ENCODE results near the gene SHOX. TPM values are rescaled to one million over a fixed set of nuclear protein-coding genes. Genes with fewer than 3 reads are reported as not detected.

SHOX gene
- total and polyA plus RNA-seq, 10 of the 15 experiments (the other 5 are each of a cell fraction or from before 2014, with no cell fraction given), result 0.42 TPM; not detected in 9

- Histone ChIP-seq H3K27ac (ENCODE audit: control insufficient read depth, insufficient read depth) (no peak overlapping the region), H3K27me3 (replicated peaks in 1 of 2; ENCODE audit: control insufficient read depth in 2 of 2, insufficient read depth in 2 of 2, low read length in 1 of 2) (no peaks in the 10 kb centered on the region), H3K79me2 (ENCODE audit: control insufficient read depth, insufficient read depth, low read length) (no peaks in the 10 kb centered on the region), H3K36me3 (ENCODE audit: control insufficient read depth in 2 of 2, insufficient read depth in 2 of 2, low read length in 1 of 2) (no peaks in the 10 kb centered on the region), H4K20me1 (ENCODE audit: control insufficient read depth, insufficient read depth) (no peaks in the 10 kb centered on the region), H3K9ac (ENCODE audit: control insufficient read depth, insufficient read depth, low read length) (no peak overlapping the region), H3K4me1 (ENCODE audit: control insufficient read depth, insufficient read depth, low read length) (no peaks in the 10 kb centered on the region), H2AFZ (ENCODE audit: control insufficient read depth, low read depth, low read length) (no peak overlapping the region), H3K9me3 (replicated peaks; ENCODE audit: control insufficient read depth, insufficient read depth, low read length) (no peaks in the 10 kb centered on the region; the same call in 2 of the 3 replicates), H3K4me3 (no peak overlapping the region), H3K4me2 (ENCODE audit: control insufficient read depth, insufficient read depth) (no peak overlapping the region)
- TF ChIP-seq ESRRA (IDR thresholded peaks at IDR 0.05; ENCODE audit: low read length) (no peak), PRDM15 (CRISPR knock-in tag; IDR thresholded peaks at IDR 0.05) (no peak), POLR2AphosphoS2 (IDR thresholded peaks at IDR 0.05; ENCODE audit: low read depth, low read length) (no peak), YY1 (IDR thresholded peaks at IDR 0.05; ENCODE audit: low read depth, low read length) (no peak), STAT1 (conservative IDR thresholded peaks at IDR 0.05) (no peak), BCLAF1 (IDR thresholded peaks at IDR 0.05) (no peak), E4F1 (IDR thresholded peaks at IDR 0.05; ENCODE audit: borderline replicate concordance, partially characterized antibody) (no peak), ZNF217 (IDR thresholded peaks at IDR 0.05) (no peak), TCF3 (IDR thresholded peaks at IDR 0.05; ENCODE audit: borderline replicate concordance, insufficient read depth, low read depth, low read length) (no peak), ZNF207 (IDR thresholded peaks at IDR 0.05; ENCODE audit: borderline replicate concordance) (no peak)
- RAD21 ChIA-PET (ENCODE audit: unreplicated experiment), result no interaction called here
- intact Hi-C loops (cut with micrococcal nuclease; ENCODE audit: unreplicated experiment), result no loop called here
- POLR2A ChIA-PET, result no interaction called here
- no peak for DNase-seq (ENCODE audit: low read depth, low spot score)
- SMC1A ChIA-PET (ENCODE audit: uncharacterized antibody, unreplicated experiment), result no interaction called here
- no TSS peak for BruUV-seq (replicated peaks)
- CTCF ChIA-PET, result no interaction called here
- WGBS (ENCODE audit: insufficient coverage, insufficient replicate concordance, low lambda C conversion rate, missing lambda C conversion rate), result 19% methylated on average over 27 of the region's 27 CpGs
- ATAC-seq, result no peak
- in situ Hi-C loops (cut with MboI), result no loop called here
- FAIRE-seq, result no peak
These were observed 6.5 kb downstream of the SHOX start for GRCh38 chrX:636981-637659.

All from GM12878 (cell line).